GM18873 (cell line): Measurements from ENCODE around the gene SLC22A23.

ENCODE experiments used
- ATAC-seq: cut with Tn5 transposase; IDR thresholded peaks from one replicate; pipeline ENCODE4 v1.9.1; 2021; ENCODE audit warnings: mild to moderate bottlenecking, moderate library complexity, moderate number of reproducible peaks; ENCODE audit not compliant: unreplicated experiment, low FRiP score

Gene SLC22A23

DNA sequence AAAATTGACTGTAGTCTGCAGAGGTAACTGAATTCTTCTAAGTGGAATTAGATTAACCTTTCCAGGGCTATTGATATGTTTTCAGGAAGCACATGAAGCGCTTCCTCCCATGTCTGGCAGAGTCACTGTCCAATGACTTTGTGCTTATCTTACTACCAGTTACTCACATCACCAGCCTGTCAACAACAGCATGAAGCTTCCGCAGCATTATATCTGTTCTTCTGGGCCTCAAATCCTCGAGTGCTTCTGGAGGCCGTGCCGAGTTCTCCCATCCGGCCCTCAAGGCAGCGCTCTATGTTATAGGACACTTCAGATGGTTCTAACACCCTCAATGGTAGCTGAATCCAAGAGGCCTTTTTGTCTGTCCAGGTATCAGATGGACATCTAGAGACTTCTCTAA lies 164.9 kb downstream of the SLC22A23 start:
- no peak for ATAC-seq

DNA sequence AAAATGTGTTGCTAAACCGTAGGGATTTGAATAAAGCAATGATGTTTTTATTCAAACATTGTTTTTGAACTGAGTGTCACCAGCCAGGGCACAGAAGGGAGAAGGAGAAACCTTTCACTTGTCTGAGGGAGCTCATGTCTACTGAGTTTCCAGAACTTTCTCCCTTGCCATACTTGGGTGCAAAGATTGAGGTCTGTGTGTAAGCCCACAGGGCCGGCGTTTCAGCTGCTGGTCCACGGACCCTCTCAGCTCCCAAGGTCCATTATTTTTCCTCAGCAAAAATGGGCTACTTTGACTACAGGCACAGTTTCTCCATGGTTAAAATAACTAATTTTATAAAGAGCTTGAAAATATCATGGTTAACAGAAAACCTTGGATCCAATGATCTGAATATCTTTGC lies 165.5 kb downstream of the SLC22A23 start:
- ATAC-seq: no peak

DNA sequence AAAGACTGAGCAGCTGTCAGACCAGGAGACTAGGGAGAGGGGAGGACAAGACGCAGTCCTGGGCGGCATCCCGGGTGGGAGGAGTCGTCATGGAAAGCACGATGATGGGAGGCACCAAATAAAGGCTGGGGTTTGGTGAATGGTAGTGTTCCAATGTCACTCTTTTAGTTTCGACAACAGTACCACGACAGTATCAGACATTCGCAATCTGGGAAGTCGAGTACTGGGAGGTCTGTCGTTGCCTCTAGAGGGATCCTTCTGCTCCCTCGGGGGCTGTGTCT lies 166.0 kb downstream of the SLC22A23 start:
- ATAC-seq: no peak

DNA sequence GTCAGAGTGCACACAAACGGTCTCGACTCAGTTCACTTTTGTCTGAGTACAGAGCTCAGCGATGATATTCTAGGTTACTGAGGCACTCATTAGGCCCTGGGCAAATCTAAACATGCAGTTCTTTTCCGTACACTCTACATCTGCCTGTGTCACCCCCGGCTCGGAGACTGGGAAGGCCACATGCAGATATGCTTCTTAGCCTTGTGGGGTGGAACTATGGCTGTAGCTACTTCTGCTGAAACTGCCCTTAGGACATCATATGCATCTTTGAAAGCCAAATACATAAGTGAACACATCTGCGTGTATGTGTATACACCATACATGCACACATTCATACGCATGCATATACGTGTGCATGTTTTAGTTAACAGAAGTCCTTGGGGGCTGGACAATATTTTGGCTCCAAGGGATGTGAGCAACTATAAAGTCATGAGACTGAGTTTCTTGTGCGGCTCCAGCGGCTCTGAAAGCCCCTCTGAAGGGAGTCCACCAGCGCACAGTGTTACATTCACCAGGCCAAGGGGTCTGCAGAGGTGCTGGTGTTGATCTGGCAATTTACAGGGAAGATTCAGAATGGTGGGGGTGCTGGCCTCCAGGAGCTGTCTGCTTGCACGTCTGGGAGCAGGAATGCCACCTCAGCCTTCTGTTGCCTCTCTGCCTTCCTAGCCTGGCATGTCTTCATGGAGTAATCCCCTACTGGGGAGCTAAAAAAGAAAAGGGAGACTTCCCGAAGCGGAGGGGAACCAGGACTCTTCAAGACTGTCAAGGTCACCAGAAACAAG lies 166.5 kb downstream of the SLC22A23 start:
- no peak for ATAC-seq

DNA sequence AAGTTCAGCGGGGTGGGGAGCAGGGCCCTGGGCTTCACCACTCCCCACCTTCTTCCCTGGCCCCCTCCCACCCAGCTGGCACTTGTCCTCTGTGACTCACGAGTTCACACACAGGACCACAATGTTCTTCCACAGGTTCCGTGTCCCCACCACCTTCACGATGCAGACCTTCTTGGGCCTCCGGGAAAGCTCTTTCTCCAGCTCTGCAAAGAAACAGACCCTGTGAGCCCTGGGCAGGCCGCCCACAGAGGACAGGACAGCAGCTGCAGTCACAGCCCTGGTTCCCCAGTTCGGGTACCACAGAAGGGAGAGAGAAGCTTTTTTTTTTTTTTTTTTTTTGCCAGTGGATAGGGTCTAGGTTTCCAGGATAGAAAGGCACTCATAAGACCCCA lies 167.2 kb downstream of the SLC22A23 start:
- ATAC-seq: no peak

DNA sequence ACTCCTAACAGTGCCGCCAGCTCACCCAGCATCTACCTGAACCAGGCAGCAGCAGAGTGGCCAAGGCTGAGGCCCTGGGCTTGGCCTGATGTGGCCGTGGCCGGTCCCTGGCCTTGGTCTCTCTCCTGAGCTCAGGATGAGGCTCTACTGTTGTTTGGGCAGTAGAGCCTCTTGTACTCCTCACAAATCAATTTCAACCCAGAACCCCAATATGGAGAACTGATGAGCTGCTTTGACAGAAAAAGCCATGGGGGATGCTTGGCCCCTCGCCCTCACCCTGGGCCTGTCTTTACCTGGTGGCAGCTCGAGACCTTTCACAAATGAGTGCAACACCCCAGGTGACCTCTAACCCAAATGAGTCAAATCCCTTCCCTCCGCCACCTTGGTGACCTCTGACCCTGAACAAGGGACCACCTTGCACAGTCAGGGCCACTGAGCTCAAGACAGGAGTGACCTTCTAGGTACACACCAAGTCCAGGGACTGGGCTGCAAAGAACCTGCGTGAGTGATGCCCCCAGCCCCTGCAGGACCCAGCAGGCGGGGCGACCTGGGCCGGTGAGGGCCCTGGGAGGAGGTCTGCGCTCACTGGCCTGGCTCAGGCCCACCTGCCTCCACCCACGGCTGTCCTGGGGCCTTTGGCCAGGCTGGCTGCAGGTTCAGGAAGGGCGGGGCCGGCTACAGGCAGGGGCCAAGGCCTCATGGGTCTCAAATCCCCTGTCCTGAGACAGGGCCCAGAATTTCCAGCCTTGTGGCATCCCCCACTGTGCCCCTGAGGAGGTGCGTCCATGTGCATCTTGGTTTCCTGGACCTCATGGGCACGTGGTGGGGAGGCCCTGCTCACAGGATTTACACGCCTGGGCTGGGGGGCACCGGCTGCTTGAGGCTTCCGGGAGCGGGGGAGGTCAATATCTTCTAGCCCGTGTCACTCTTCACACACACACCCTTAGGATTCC lies 167.9 kb downstream of the SLC22A23 start:
- no peak for ATAC-seq

DNA sequence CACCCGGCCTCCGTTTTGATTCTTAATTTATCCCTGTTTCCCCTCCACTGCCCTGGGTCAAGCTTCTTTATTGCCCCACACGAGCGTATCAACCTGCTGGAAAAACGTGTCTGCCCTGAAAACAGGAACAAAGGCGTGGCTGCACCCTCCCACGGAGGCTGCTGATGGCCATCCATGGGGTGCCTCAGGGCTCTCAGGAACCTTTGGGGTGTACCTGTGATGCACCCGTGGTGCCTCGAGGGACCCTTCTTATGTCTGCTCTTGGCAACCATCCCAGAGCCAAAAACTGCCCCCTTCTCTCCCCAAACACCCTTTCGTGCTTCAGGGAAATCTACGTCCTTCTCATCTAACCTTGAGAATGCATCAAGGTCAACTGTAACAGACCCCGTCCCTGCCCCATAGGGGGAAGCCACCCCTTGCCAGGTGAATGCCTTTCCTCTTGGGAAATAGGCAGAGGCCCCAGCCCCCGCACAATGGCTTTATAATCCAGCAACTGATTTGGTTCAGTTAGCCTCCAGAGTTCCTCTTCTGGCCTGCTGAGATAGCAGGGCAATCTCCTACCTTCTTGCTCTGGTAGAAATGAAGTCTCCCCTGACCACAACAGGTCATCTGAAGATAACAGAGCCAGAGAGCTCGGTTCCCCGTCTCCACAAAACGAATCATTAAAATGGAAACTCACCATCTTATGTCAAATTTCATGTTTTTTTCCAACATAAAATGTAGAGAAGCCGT lies 168.7 kb downstream of the SLC22A23 start:
- ATAC-seq: no peak

DNA sequence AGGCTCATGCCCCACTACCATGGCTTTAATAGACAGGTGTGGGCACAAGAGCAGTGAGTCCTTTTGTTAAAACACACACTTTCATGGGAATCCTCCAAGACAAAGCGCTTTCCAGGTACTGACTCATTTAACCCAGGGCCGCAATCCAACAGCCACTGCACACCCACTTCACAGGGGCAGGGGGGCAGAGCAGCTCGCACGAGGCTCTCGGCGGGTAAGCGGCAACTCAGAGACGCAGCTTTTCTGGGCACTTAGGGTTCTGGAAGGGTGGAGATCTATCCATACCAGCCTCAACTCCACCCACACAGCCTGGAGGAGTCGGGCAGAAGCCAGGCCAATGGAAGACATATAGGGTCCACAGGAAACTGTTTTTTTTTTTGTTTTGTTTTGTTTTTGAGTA lies 169.5 kb downstream of the SLC22A23 start:
- ATAC-seq: no peak

DNA sequence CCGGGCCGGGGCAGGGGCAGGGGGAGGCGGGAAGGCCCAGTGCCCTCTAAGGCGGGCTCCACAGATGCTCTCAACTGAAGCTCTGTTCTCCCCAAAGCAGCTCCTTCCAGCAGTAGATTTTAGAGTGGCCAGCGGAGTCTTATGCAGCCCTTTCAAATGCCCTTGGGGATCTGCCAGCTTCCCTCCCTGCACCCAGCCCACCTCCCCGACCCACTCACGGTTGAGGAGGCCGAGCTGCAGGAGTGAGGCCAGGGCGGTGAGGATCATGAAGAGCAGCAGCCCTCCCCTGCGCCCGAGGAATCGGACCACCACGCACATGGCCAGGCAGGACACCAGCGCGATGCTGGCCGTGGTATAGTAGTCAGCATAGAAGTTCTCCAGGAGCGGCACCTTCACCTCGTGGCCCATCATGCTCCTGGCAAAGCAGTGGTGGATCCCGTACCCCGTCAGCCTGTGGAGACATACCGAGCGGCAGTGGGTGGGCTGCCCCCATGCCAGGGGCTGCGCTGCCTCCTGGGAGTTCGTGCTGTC lies 170.1 kb downstream of the SLC22A23 start:
- ATAC-seq: no peak

DNA sequence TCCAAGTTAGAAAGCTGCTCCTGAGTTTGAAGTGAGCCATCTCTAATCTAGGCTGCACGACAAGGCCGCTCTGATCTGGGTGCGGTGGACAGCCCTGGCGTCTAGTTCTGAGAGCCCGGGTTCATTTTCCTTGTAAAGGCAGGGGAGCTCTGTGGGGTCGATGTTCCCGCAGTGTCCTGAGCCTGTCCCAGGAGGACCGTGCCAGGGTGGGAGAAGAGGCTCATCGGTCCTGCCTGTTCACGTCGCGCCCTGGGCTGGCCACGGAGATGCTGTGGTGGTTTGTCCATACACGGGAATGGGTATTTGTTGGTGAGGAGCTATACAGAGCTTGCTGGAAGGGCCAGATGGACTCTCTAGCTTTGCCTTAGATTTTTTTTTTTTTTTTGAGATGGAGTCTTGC lies 171.1 kb downstream of the SLC22A23 start:
- ATAC-seq: no peak

DNA sequence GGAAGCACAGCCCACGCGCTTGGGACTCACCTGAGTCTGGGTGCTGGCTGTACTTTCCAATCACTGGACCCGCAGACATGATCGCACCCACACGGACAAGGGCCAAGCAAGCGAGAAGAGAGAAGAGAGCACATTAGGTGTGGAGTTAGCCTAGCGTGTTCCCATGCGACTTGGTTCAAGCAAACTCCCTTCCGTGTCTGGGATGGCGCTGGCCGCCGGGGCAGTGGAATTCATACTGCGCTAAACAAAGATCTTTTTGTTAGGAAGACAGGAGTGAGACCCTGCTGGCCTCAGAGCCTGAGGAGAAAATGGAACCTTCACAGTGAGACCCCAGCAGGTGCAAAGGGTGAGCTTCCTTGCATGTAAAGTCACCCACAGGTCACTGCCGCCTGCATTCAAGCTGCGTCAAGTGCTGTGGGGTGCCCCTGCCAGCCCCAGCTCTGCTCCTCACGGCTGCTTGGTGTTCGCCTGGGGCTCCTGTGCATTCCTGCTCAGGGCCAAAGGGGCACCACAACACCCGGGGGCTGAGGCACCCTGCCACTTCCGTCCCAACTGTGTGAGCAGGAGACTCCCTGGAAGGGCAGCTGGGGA lies 171.7 kb downstream of the SLC22A23 start:
- ATAC-seq: no peak

DNA sequence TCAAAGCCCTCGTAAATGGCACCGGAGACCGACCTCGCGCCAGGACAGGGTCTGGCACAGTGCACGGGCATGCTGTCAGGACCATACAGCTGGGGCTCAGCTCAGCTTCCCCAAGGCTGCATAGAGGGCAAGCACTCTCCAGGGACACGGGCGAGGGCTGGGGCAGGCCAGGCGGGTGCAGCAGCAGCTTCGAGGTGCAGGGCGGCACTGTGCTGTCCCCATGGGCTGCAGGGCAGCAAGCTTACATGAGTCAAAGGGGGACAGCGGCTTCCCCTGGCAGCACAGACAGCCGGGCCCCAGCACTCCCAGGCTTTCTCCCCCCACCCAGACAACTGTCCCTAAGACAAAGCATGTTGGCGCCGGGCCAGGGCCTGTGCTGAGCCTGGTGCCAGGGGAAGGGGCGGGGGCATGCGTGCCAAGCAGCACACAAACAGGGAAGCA lies 172.4 kb downstream of the SLC22A23 start:
- ATAC-seq: no peak

DNA sequence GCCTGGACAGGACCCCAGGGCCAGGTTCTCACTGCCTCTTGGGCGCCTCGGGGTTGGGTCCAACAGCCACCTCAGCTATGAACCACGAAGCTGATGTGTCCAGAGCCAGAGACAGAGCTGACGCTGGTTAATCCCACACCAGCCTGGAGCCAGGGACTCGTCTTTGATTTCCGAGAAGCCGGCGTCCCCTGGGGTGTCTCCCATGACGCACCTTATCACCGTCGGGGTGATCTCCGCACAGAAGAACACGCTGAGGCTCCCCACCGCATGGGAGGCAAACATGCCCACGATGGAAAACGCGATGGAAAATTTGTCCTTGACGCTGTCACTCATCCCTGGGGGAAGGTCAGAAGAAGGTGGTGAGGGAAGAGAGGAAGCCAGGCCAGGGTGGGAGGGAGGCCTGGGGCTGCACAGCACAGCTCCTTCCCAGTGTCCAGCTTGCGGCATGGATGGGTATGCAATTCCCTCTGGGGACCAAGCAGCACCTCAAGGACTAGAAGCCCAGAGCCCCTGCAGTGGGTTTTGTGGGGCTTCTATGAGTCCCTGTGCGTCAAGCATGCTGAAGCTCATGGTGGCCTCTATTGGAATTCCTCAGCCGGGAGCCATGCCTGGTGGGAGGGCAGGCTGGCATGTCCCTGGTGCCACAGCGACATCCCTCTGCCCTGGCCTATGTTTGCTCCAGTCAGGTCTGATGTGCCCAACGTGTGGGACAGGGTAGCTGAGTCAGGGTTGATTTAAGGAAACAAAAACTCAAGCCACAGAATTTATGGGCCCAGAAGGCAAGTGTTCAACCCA lies 173.0 kb downstream of the SLC22A23 start:
- no peak for ATAC-seq

DNA sequence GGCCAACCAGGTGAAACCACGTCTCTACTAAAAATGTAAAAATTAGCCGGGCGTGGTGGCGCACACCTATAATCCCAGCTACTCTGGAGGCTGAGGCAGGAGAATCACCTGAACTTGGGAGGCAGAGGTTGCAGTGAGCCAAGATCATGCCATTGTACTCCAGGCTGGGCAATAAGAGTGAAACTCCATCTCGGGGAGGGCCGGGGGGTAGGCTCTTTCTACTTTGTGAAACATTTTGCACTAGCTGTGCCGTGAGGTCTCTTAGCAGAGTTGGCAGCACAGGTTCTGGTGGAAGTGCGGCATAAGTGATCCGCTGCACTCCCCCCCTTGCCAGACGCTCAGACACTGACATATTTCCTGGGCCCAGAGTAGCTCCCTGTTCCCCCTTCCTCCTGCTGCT lies 173.6 kb downstream of the SLC22A23 start:
- no peak for ATAC-seq

DNA sequence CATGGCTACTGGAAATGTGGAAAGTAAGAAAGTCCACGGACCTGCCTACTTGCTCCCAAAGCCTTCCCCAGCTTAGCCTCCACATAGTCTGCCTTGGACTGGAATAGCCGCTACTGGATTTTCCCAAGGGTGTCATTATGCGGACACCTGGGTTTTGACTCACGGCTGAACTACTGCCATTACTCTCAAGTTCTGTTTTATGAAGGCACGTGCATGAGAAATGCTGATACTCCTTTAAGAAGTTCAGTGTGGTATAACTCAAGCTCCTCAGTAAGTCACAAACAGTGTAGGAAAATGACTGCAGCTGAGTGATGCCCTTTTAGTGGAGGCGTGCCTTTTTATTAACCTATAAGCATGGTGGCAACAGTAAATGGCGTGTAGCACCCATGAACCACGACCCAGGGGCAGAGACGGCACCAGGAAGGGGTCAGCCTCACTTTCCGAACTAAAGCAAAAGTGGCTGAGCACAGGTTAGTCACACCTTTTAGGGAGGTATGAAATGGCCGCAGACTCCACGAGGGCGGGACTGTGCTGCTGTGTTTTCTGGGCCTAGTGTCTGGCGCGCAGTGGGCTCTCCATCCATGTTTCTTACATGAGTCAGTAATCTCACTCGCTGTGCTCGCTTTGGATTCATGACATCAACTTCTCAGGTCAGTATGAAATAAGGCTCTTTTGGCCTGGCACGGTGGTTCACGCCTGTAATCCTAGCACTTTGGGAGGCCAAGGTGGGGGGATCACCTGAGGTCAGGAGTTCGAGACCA lies 174.2 kb downstream of the SLC22A23 start:
- ATAC-seq: no peak

DNA sequence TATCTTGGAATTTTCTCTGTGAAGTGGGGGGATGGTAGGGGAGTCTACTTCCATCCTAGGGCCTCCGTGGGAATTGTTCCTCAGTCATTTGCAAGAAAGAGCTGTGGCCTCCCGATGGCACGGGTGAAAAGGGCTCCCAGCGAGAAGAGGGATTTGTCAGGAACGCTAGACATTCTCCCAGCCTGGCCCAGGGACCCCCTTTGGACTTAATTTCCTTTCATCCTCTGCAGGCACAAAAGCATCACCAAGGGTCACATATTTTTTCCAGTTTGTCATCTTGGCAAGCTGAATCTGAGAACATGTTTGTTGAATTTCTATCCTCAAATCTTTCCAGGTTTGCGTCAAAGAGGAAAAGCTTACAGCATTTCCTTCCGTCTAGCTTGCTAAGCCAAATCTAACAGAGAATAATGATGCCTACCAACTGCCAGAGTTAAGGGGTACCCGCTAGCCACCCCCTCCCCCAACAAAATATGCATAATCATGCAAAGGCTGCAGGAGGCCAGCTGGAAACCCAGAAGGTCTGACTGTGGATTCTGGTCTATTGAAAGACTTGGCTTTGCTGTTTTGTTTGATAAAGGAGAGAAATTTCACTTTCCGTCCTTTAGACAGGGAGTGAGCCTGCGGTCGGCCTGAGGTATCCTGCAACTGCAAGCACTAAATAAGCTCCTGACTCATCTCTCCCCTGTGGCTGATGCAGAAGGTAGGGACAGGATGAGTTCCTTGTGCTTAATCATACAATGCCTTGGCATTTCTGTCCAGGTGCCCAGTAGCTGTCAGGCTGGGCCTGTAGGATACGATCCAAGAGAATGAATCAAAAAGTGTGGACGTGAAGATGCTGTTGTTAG lies 175.0 kb downstream of the SLC22A23 start:
- no peak for ATAC-seq

DNA sequence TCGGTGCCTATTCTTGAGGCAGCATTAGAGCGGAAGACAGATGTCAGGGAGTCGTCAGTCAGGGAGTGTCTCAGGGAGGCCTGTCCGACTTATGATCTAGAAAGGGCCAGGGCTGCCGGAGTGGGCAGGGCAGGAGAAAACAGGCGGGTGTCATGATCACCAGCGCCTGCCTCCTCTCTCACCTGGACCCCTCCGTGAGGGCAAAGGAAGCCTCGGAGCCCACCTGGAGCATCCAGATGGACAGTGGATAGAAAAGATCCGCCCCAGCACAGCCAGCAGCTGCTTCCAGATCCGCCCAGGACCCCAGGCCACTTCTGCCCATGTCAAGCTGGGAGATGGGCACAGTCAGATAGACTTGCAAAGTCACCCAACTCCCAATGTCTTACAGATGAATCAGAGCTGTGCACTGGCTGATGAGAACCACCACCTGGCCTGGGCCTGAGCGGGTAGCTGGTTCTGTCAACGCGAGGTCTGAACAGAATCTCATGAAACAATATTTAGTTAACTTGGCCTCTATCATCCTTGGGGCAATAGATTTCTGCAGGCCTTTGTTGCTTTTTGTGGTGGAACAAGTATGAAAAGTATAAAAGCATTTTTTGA lies 175.9 kb downstream of the SLC22A23 start:
- ATAC-seq: no peak

DNA sequence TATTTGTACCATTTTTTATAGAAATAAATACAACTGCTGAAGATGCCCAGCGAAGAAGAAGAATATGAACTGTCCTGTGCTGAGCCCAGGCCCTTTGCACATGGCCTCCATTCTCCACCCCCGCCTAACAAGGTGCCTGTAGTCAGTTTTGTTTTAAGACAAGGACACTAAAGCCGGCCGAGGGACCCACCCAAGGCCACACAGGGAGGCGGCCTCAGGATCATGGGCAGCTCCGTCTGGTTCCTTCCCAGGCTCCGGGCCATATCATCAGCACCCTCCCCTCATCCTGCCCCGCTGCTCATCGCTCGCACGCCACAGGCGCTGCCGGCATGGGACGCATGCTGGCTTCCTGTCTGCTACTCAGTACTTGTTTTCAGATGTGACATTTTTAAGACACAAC lies 176.8 kb downstream of the SLC22A23 start:
- no peak for ATAC-seq
